Testis (tissue), 3 donors: Measurements from ENCODE around the gene SDS. TPM values are rescaled to one million over a fixed set of nuclear protein-coding genes. Genes with fewer than 3 reads are reported as not detected.

Experiments
- DNase-seq: peaks from one replicate; pipeline ENCODE4 v3.0.0-alpha.2; 2019
- H3K27ac ChIP-seq, 2 donors: fragments of 200-600 bp; sonication (generic); one replicate each; pipeline ENCODE4 v1.5.1; 2019
- H3K27me3 ChIP-seq: fragments of 200-600 bp; sonication (generic); one replicate; pipeline ENCODE4 v1.5.1; 2019
- H3K36me3 ChIP-seq: fragments of 200-600 bp; sonication (generic); one replicate; pipeline ENCODE4 v1.5.1; 2017; ENCODE audit warnings: low read depth; ENCODE audit errors: missing control alignments
- H3K4me1 ChIP-seq: fragments of 200-600 bp; sonication (generic); one replicate; pipeline ENCODE4 v1.5.1; 2019
- H3K4me3 ChIP-seq, 2 donors: fragments of 200-600 bp; sonication (generic); one replicate each; pipeline ENCODE4 v1.5.1; 2017 to 2019
- H3K9me3 ChIP-seq: fragments of 200-600 bp; sonication (generic); one replicate; pipeline ENCODE4 v1.5.1; 2017
- CTCF ChIP-seq, 3 experiments: fragments of 450-650 bp in 2 of 3; fragments of 200-600 bp in 1 of 3; sonication (generic) in 1 of 3; IDR thresholded peaks; one replicate each; pipeline ENCODE4 v1.5.1; 2016 to 2019; ENCODE audit warnings: antibody characterized with exemption in 3 of 3, mild to moderate bottlenecking in 2 of 3, moderate library complexity in 1 of 3
- POLR2A ChIP-seq: fragments of 450-650 bp; IDR thresholded peaks from one replicate; pipeline ENCODE4 v1.6.1; 2017; ENCODE audit warnings: antibody characterized with exemption, mild to moderate bottlenecking, moderate library complexity
- WGBS, 2 donors: methylation state at CpG; one replicate each; pipeline ENCODE4 v1.1.5; 2018; 5-methylcytosine and 5-hydroxymethylcytosine counted together
- intact Hi-C: fragments of 100-400 bp; cut with DNase I; formaldehyde crosslinking; loops from one replicate; pipeline ENCODE4 v1.15.1; 2023; ENCODE audit warnings: low total_unique reads
- polyA plus RNA-seq: library from polyadenylated mRNA; stranded (reverse); fragments of 350-450 nt; fragmentation: Illumina TruSeq; extraction: RNeasy Lipid Tissue Mini Kit (QIAGEN cat#74804); gene quantifications from one replicate; pipeline ENCODE4 v1.2.3, GENCODE V29; 2014; ENCODE audit warnings: low read depth, low replicate concordance; ENCODE audit not compliant: insufficient read depth
- total RNA-seq, 2 donors: library from RNA; depleted of rRNA; stranded (reverse); fragments of >200 nt; gene quantifications; one replicate each; pipeline ENCODE4 v1.2.3, GENCODE V29; 2016

Gene SDS
- total and polyA plus RNA-seq, 3 donors from 2014 or later: 0.34 to 0.93 TPM; not detected in 1

GRCh38 chr12:113395119-113395518, 8.6 kb downstream of the SDS start:
- H3K4me3 ChIP-seq: no peak overlapping the region
- H3K36me3 ChIP-seq: no peaks in the 10 kb centered on the region
- no peaks in the 10 kb centered on the region for H3K9me3 ChIP-seq
- no peaks in the 10 kb centered on the region for H3K27me3 ChIP-seq
- intact Hi-C loops: no loop called here
- TF ChIP-seq CTCF (IDR thresholded peaks at IDR 0.05) (no peak), POLR2A (no peak)
- DNase-seq: no peak
- no peak overlapping the region for H3K27ac ChIP-seq
- WGBS, 2 donors: 74 to 85% methylated on average over 5 of the region's 5 CpGs
- no peaks in the 10 kb centered on the region for H3K4me1 ChIP-seq

DNA sequence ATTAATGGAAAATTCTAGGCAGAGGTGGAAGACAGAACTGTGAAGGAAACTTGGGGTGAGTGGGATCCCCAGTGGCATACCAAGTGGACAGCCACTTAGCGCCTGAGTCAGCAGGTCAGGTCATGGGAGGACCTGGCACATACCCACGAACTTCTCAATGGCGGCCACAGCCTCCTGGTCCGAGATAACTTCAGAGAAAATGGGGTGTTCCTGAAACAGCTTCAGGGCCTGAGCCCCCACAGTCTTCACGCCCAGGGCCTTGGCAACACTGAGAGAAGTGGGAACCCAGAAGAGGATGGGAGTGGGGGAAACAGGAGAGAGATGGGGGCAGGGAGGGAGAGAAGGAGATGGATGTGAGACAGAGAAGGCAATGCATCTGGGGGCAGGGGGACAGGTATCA, 9.9 kb downstream of the SDS start:
- no peak for DNase-seq
- Histone ChIP-seq H3K4me3 (no peak overlapping the region), H3K27ac (no peak overlapping the region), H3K36me3 (no peaks in the 10 kb centered on the region), H3K4me1 (no peaks in the 10 kb centered on the region), H3K27me3 (no peaks in the 10 kb centered on the region), H3K9me3 (no peaks in the 10 kb centered on the region)
- 60 to 62% methylated on average over 5 of the region's 5 CpGs for WGBS, 2 donors
- intact Hi-C loops: no loop called here
- no peak for TF ChIP-seq POLR2A
- no peak for TF ChIP-seq CTCF (IDR thresholded peaks at IDR 0.05)

- H3K27me3 ChIP-seq: no peaks in the 10 kb centered on the region
- WGBS, 2 donors: 51 to 57% methylated on average over 2 to 13 of the region's 17 CpGs
- H3K27ac ChIP-seq: no peak overlapping the region
- no peaks in the 10 kb centered on the region for H3K36me3 ChIP-seq
- peak; percentile 83 for DNase-seq
- intact Hi-C loops: no loop called here
- H3K9me3 ChIP-seq: no peaks in the 10 kb centered on the region
- no peak overlapping the region for H3K4me3 ChIP-seq
- no peaks in the 10 kb centered on the region for H3K4me1 ChIP-seq
- TF ChIP-seq CTCF (IDR thresholded peaks at IDR 0.05) (no peak), POLR2A (no peak)
Measured at GRCh38 chr12:113392988-113393579, 10.6 kb downstream of the SDS start.

- DNase-seq: no peak
- intact Hi-C loops: no loop called here
- WGBS, 2 donors: 67 to 78% methylated on average over 7 of the region's 7 CpGs
- Histone ChIP-seq H3K27ac (no peak overlapping the region), H3K4me3 (no peak overlapping the region), H3K9me3 (no peaks in the 10 kb centered on the region), H3K36me3 (no peaks in the 10 kb centered on the region), H3K27me3 (no peaks in the 10 kb centered on the region), H3K4me1 (no peaks in the 10 kb centered on the region)
- TF ChIP-seq CTCF (IDR thresholded peaks at IDR 0.05): no peak
- no peak for TF ChIP-seq POLR2A
Measured at GRCh38 chr12:113392520-113392919, 11.2 kb downstream of the SDS start.

DNA sequence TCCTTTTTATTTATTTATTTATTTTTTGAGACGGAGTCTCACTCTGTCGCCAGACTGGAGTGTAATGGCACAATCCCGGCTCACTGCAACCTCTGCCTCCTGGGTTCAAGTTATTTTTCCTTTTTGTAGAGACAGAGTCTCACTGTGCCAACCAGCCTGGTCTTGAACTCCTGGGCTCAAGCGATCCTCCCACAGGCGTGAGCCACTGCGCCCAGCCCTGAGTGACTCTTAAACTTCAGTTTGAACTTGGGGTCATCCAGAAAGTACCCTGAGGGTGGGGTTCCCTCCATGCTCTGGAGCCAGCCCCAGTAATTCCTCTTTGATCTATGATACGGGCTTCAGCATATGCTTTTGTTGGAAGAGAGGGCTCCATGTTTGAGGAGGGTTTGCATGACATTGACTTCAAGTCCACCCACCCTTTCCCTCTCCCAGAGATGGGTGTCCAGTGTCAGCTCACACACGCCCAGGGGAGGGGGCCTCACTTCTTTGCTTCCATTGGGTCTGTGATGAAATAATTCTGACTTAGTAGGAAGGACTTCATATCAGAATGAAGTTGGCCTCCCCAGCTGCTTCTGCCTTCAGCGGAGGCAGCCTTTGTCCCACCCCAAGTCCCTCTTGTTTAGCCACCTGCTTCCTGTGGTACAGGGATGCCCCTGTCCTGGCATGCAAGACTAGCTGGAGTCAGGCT, 11.9 kb downstream of the SDS start:
- Histone ChIP-seq H3K27ac (no peak overlapping the region), H3K27me3 (no peaks in the 10 kb centered on the region), H3K9me3 (no peaks in the 10 kb centered on the region), H3K4me3 (no peak overlapping the region), H3K36me3 (no peaks in the 10 kb centered on the region), H3K4me1 (no peaks in the 10 kb centered on the region)
- 78 to 88% methylated on average over 9 of the region's 9 CpGs for WGBS, 2 donors
- no peak for DNase-seq
- TF ChIP-seq POLR2A (no peak), CTCF (IDR thresholded peaks at IDR 0.05) (no peak)
- intact Hi-C loops: no loop called here
